Mesodermal cell (in vitro differentiated cells): ENCODE data around the gene DACH2.
"Not testable (repeated sequence)": the region's sequence is repeated elsewhere in the genome, so short reads cannot be mapped to it uniquely, and the experiment has no call there.

ENCODE experiments used
- H3K27ac ChIP-seq: 2 replicates; pipeline ENCODE4 v1.7.0; 2013; ENCODE audit warnings: mild to moderate bottlenecking, low read depth, low read length, moderate library complexity; ENCODE audit not compliant: severe bottlenecking
- H3K36me3 ChIP-seq: 2 replicates; pipeline ENCODE4 v1.7.1; 2013; ENCODE audit warnings: mild to moderate bottlenecking, low read length, moderate library complexity; ENCODE audit not compliant: control insufficient read depth, insufficient read depth
- H3K4me1 ChIP-seq: one replicate; pipeline ENCODE4 v1.7.1; 2013; ENCODE audit warnings: mild to moderate bottlenecking, low read length; ENCODE audit not compliant: insufficient read depth, control insufficient read depth, poor library complexity, severe bottlenecking
- H3K4me3 ChIP-seq: 2 replicates; pipeline ENCODE4 v1.7.0; 2013; ENCODE audit warnings: low read length, control low read depth, mild to moderate bottlenecking; ENCODE audit not compliant: insufficient read depth, poor library complexity, severe bottlenecking; ENCODE audit errors: extremely low read depth
- H3K9me3 ChIP-seq: 2 replicates; pipeline ENCODE4 v1.7.1; 2013; ENCODE audit warnings: mild to moderate bottlenecking, low read length, moderate library complexity; ENCODE audit not compliant: control insufficient read depth
- WGBS, 2 experiments: methylation state at CpG; one replicate each; pipeline ENCODE4 v1.1.5; 2013; ENCODE audit warnings: missing lambda C conversion rate in 2 of 2; ENCODE audit not compliant: insufficient coverage in 2 of 2; 5-methylcytosine and 5-hydroxymethylcytosine counted together

Gene DACH2

DNA sequence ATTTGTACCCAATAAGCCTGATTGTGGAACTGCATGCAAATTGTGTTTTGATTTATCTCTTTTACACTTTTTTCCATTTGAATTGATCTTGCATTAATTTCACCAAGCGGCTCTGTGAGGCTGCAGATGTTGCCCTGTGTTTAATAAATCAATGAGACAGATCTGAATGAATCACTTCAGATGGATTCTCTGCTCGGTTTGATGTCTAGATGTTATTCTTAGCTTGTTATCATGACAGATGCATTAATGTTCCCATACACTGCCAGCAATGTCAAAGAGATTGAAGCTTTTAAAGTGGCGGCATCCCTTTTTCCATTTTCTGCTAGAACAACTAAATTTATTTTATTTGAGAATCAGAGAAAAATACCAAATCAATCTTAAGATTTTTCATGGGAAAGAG lies 6.3 kb downstream of the DACH2 start:
- Histone ChIP-seq H3K27ac (no peak overlapping the region), H3K4me3 (no peak overlapping the region), H3K9me3 (no peaks in the 10 kb centered on the region), H3K4me1 (no peaks in the 10 kb centered on the region), H3K36me3 (no peaks in the 10 kb centered on the region)
- WGBS, 2 experiments, result 100% methylated on average over 1 of the region's 3 CpGs; no CpG with 5 or more reads in 1 of the 2 experiments

DNA sequence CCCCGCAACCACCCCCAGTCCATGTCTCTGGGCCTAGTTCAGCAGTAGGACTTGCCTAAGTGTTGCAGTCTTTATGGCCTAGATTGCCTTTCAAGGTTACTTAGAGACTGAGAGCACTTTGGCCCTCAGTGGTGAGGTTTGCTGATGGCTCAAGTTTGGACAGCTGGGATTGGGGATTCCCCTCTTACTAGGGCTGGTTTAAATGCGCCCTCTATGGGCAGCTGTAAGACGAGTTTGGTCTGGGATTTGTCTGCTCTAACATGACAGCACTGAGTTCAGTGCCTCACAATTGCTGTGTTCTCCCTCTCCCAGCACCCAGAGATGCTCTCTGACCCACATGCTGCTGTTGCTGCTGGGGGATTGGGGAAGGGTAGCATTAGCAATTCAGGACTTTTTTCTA lies 23.1 kb downstream of the DACH2 start:
- WGBS, 2 experiments, result no CpG with 5 or more reads among the region's 3 CpGs
- H3K27ac ChIP-seq, result no peak overlapping the region

DNA sequence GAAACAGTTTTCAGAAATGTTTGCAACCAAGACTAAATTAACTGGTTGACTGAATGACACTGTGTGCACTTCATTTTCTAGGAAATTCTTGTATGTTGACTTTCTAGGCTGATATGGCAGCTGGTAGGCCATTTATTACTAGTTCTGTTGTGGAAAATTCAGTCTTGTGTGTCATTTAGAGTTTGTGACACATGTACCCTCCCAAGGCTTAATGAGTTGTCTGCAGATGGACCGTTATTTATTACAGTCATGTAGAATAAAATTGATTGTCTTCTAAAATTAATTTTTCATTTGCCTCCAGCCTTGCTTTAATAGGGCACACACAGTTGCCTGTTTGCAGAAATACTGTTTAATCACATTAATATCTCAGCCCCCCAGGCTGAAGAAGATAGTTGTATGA lies 30.7 kb downstream of the DACH2 start:
- Histone ChIP-seq H3K27ac (no peak overlapping the region), H3K4me3 (no peak overlapping the region), H3K9me3 (no peaks in the 10 kb centered on the region), H3K4me1 (no peaks in the 10 kb centered on the region), H3K36me3 (no peaks in the 10 kb centered on the region)
- no CpG with 5 or more reads among the region's 1 CpG for WGBS, 2 experiments

More for the DNA sequence above, 23.1 kb downstream of the DACH2 start:
- Histone ChIP-seq H3K4me1 (no peaks in the 10 kb centered on the region), H3K4me3 (no peak overlapping the region), H3K36me3 (no peaks in the 10 kb centered on the region), H3K9me3 (no peaks in the 10 kb centered on the region)

DNA sequence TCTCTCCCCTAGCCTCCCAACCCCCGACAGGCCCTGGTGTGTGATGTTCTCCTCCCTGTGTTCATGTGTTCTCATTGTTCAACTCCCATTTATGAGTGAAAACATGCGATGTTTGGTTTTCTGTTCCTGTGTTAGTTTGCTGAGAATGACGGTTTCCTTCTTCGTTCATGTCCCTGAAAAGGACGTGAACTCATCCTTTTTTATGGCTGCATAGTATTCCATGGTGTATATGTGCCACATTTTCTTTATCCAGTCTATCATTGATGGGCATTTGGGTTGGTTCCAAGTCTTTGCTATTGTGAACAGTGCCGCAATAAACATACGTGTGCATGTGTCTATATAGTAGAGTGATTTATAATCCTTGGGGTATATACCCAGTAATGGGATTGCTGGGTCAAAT lies 33.1 kb downstream of the DACH2 start:
- 100% methylated on average over 1 of the region's 7 CpGs; no CpG with 5 or more reads in 1 of the 2 experiments for WGBS, 2 experiments
- H3K36me3 ChIP-seq, H3K27ac ChIP-seq, H3K4me3 ChIP-seq, H3K4me1 ChIP-seq, H3K9me3 ChIP-seq: not testable (repeated sequence)

DNA sequence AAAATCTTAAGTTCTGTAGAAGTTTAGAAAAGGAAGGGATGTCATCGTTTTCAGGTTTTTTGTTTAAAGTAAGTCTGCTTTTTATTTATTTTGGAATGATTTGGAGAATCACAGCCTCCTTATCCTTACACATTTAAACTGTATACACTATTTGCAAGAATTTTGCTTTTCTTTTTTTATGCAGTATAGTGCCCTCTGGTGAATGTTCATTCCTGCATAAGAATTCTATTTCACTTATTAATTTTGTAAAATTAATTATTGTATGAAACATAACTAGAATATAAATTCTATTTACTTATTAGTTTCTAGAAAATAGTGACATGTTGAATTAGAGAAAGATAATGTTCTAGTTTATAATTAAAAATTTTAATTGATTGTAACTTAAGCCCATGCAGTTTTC lies 44.6 kb downstream of the DACH2 start:
- Histone ChIP-seq H3K36me3 (no peaks in the 10 kb centered on the region), H3K27ac (no peak overlapping the region), H3K9me3 (no peaks in the 10 kb centered on the region), H3K4me1 (no peaks in the 10 kb centered on the region), H3K4me3 (no peak overlapping the region)
- WGBS, 2 experiments, result no CpG with 5 or more reads among the region's 1 CpG

DNA sequence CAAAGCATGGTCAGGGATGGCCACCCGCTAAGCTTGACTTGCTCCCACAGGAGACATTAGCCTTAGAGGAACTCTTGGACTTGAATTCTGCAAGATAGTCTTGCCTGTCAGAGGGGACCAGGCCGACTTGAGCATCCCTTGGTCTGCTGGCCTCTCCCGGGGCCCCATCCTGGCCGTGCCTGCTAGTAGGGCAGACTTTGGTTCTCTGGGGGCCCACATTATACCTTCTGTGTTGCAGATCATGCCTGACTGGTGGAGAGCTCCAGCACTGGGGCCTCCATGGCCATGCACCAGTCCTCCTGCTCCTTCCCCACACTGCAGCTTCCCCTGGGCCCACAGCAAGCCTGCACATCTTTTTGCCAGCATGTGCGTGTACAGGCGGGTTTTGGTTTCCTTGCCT lies 46.5 kb downstream of the DACH2 start:
- Histone ChIP-seq H3K36me3 (no peaks in the 10 kb centered on the region), H3K4me3 (no peak overlapping the region), H3K27ac (no peak overlapping the region), H3K9me3 (no peaks in the 10 kb centered on the region), H3K4me1 (no peaks in the 10 kb centered on the region)
- 85 to 92% methylated on average over 4 to 5 of the region's 6 CpGs for whole genome bisulfite sequencing, 2 experiments

DNA sequence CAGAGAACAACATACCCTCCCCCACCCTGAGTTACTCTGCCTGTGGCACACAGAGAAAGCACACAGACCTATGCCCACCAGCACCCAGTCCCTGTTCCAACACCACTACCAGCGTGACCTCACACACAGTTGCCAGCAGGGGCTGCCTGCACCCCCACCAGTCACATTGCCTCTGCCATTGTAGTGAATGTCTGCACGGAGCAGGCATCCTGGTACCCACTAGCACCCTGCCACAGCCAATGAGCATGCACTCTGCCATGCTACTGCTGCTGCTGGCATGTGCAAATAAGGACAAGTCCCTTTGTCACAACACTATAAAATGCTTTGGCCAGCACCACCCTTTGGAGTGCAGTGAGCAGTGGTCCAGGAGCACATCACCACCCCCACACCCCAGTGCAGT lies 47.1 kb downstream of the DACH2 start:
- H3K27ac ChIP-seq, result no peak overlapping the region
- WGBS, 2 experiments, result 83 to 100% methylated on average over 1 of the region's 2 CpGs

DNA sequence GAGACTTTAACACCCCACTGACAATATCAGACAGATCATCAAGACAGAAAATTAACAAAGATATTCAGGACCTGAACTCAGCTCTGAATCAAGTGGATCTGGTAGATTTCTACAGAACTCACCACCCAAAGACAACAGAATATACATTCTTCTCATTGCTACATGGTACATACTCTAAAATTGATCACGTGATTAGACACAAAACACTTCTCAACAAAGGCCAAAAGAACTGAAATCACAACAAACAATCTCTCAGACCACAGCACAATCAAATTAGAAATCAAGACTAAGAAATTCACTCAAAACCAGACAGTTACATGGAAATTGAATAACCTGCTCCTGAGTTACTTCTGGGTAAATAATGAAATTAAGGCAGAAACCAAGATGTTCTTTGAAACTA lies 49.6 kb downstream of the DACH2 start:
- WGBS, 2 experiments, result no CpG with 5 or more reads among the region's 1 CpG

More for the DNA sequence above, 47.1 kb downstream of the DACH2 start:
- Histone ChIP-seq H3K36me3 (no peaks in the 10 kb centered on the region), H3K4me3 (no peak overlapping the region), H3K9me3 (no peaks in the 10 kb centered on the region), H3K4me1 (no peaks in the 10 kb centered on the region)

DNA sequence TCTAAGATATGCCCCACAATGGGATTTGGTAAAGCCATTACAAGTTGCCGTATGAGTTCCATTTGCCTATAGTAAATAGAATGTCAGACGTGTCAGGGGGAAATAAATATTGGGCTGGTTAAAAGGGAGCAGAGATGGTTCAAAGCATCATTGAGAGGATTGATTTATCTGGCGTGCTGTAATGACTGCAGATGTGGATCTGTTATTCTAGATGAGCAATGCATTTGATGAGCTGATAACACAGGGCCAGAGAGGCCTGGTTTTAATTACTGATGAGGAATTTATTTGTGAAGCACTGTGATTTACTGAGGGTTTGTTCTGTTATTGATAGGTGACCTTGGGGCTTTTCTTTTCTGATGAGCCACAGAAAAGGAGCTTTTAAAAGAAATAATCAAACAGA lies 62.5 kb downstream of the DACH2 start:
- Histone ChIP-seq H3K27ac (no peak overlapping the region), H3K4me3 (no peak overlapping the region), H3K36me3 (no peaks in the 10 kb centered on the region), H3K4me1 (no peaks in the 10 kb centered on the region), H3K9me3 (no peaks in the 10 kb centered on the region)
- WGBS, 2 experiments, result 88 to 89% methylated on average over 1 of the region's 3 CpGs

More for the DNA sequence above, 49.6 kb downstream of the DACH2 start:
- Histone ChIP-seq H3K9me3 (no peaks in the 10 kb centered on the region), H3K4me1 (no peaks in the 10 kb centered on the region), H3K27ac (no peak overlapping the region), H3K4me3 (no peak overlapping the region), H3K36me3 (no peaks in the 10 kb centered on the region)

DNA sequence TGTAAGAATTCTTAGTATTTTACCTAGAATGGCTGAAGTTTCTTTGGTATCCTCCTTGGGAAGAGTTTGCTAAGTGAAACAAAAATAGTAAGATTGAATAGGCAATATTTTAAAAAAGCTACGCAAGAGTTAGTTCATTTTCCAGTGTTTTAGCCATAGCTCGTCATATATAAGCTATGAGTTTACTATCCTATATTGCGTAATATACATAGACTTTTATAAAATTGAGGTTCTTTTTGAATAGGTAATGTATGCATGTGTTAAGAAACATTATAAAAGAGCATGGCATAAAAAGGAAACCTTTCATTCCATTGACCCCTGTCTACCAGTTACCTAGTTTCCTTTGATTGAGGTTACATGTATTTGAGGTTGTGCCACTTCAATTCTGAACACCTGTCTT lies 67.0 kb downstream of the DACH2 start:
- no peaks in the 10 kb centered on the region for H3K9me3 ChIP-seq
- WGBS, 2 experiments, result no CpG with 5 or more reads among the region's 3 CpGs
- H3K36me3 ChIP-seq, result no peaks in the 10 kb centered on the region
- no peak overlapping the region for H3K27ac ChIP-seq
- no peaks in the 10 kb centered on the region for H3K4me1 ChIP-seq
- no peak overlapping the region for H3K4me3 ChIP-seq

DNA sequence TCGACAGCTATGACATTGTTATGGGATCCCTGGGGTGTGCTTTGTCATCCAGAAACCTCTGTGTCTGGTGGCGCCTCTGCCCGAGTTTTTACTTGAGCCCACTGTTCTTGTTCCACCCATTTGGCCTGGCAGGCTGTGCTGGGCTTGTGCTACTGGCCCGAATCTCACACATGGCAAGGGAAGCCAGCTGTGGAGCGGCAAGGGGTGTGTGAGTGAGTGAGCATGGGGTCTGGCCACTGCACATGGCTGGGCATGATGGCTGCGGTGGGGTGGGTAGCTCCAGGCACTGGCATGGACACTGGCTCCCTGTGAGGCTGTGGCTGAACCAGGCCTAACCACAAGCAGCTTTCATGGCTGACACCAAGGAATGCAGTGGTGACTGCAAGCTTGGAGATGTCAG lies 89.2 kb downstream of the DACH2 start:
- H3K4me1 ChIP-seq, result no peaks in the 10 kb centered on the region
- no peak overlapping the region for H3K4me3 ChIP-seq
- H3K9me3 ChIP-seq, result no peaks in the 10 kb centered on the region
- H3K36me3 ChIP-seq, result no peaks in the 10 kb centered on the region
- no peak overlapping the region for H3K27ac ChIP-seq
- WGBS, 2 experiments, result 78% methylated on average over 3 of the region's 6 CpGs; no CpG with 5 or more reads in 1 of the 2 experiments
